ENCODE data around the gene CCDC171.

GRCh38 chr9:15966471-15966870 is 413.6 kb downstream of the CCDC171 start:
- TF ChIP-seq POLR2AphosphoS5 (IDR thresholded peaks at IDR 0.05; ENCODE audit: borderline replicate concordance, low read depth, low read length): no peak
- TF ChIP-seq EZH2 (IDR thresholded peaks at IDR 0.05): no peak

All from SK-N-MC (cell line).